ENCODE measurements around the gene CPA5.
"Not testable (repeated sequence)": the region's sequence is repeated elsewhere in the genome, so short reads cannot be mapped to it uniquely, and the experiment has no call there.

Gene CPA5

DNA sequence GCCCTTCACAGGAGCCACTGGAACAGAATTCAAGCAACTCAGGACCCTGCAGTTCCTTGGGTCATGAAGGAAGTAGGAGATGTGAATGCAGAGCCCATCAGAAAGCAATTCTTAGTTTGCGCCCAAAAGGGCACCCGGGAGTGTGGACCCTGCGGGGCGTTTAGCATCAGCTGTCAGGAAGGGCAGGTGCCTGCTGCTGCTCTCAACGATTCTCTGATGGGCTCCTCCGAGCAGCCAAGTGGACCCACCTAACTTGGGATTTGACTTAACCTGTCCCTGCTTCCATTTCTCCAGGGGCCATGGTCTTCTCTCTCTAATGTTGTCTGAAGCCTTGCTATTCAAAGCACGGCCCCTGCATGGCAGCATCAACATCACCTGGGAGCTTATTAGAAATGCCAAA is 17.1 kb downstream of the CPA5 start:
- no peak for DNase-seq

DNA sequence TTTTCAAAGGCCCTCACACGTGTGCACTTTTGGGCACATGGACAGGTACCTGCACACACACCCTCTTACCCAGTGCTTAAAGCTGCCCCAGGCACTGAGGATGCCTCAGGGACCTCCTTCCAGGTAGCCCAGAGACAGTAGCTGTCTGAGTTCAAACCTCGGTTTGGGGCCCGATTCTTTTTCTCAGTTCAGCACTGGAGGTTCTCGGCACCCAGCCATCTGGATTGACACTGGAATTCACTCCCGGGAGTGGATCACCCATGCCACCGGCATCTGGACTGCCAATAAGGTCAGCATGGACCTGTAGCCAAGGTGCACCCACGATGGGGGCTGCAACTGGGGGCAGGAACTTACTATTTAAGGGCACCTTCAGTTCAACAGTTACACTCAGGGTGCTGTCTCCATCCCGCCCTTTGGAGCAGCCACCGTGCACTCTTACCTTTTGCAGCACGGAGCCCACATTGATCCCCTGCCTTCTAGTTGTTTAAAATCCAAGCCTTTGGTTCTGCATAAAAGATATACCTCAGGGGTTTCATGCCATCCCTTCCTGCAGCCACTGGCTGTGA is 17.7 kb downstream of the CPA5 start:
- no peak for DNase-seq

DNA sequence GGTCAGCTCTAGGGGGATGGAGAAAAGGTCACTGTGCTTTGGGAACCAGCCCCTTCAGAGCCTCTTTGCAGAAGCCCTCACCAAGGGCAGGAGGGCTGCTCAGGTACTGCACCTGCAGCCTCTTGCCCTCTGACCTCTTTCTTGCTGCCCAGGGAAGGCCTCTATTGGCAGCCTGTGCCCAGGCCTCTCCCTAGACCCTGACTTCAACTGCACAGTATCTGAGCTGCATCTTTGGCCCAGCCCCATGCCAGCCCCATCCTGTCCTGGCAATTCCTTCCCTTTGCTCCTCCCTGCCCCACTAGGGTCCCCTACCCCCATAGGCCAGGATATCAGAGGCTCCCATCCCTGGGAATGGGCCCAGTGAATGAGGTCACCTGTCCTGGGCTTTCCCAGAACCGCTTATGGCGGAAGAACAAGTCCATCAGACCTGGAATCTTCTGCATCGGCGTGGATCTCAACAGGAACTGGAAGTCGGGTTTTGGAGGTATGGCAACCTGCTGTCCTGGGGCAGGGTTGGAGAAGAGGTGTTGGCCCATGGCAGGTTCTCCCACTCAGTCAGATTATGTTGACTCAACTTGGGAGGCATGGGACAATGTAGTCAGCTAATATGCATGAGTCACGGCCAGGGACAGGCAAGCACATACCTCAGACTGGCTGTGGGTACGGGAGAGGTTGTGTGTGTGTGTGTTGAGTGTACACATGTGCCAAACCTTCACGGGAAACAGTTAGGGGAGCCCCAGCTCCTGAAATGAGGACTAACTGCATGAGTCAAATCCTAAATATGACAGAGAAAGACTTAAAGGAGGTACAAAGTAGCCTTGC is 18.6 kb downstream of the CPA5 start:
- no peak for DNase-seq

DNA sequence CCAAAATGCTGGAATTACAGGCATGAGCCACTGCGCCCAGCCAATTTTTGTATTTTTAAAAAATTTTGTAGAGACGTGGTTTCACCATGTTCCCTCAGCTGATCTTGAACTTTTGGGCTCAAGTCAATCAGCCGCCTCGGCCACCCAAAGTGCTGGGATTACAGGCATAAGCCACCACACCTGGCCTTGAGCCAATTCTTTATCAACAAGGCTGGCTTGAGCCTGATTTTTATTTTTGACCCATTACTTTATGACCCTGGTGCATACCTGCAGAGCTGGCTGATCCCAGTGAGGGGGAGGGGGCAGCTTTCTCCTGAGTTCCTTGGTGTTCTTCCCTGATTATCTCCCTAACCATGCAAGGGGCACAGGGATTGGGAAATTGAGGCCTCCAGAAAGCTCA is 19.8 kb downstream of the CPA5 start:
- DNase-seq, result no peak

DNA sequence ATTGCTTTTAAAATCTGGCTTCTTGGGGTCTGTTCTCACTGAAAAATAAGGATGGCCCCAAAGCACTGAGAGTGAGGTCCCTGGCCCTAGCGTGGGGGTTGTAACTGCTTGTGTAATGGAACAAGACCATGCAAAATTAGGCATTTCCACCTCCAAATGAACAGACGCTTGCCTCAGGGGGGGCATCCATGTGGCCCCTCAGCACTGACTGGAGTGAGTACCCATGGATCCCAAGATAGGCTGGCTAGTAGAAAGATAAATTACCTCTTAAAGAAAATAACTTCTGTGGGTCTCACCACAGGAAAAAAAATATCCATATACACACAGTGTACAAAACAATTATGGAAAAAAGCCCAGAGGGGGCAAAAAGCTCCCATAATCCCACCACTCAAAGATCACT is 20.5 kb downstream of the CPA5 start:
- no peak for DNase-seq

DNA sequence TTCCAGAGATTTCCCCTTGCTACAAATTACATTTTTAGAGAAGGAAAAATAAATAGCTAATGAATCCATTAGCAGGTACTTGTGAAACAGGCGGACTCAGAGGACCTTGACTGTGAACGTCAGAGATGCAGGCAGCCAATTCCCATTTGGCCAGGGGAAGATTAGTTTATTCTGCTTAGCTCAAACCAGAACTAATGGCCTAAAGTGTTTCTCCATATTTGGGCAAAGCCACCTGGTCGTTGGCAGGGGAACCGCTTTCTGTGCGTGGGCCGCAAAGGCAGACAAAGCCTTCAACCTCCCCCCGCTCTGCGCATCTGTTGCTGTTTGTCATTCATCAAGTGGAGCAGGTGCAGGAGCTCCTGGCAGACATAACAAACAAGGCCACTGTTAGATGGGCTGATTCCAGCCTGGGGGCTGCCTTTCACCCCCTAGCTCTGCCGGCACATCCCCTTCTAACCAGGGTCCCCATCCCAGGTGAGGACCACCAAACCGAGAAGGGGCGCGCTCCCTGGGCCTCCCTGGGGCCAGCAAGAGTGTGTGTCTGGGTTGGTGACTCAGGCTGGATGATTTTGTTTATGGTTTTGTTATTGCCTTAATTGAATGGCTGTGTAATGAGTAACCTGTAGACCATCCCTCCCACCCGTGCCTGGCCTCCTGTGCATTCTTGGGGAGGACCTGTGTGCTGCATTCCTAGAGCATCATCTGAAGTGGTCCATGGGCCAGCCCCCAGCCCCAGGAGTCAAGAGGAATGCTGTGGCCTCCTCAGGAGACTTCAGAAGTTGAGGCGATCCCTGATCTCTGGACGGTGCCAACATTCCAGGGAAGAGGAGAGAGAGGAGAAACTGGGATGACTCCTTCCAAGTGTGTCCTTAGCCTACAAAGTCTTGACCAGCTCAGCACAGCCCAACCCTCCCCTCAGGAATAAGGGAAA is 21.2 kb downstream of the CPA5 start:
- no peak for DNase-seq

DNA sequence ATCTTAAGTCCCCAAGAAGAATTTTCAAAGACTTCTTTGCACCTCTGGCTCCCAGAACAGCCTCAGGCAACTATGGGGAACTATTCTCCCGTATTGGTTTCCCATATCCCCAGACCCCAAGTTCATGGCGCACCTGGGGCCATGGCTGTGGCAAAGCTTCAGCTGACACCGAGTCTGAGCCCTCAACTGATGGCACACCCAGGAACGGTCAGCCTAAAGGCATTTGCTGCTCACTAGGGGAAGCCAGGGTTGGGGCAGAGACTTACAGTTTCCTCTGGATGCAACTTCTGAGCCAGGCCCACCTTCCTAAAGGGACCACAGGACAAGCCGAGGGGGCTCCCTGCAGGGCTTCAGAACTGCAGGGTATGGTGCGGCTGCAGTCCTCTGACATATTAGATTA is 21.9 kb downstream of the CPA5 start:
- no peak for DNase-seq

DNA sequence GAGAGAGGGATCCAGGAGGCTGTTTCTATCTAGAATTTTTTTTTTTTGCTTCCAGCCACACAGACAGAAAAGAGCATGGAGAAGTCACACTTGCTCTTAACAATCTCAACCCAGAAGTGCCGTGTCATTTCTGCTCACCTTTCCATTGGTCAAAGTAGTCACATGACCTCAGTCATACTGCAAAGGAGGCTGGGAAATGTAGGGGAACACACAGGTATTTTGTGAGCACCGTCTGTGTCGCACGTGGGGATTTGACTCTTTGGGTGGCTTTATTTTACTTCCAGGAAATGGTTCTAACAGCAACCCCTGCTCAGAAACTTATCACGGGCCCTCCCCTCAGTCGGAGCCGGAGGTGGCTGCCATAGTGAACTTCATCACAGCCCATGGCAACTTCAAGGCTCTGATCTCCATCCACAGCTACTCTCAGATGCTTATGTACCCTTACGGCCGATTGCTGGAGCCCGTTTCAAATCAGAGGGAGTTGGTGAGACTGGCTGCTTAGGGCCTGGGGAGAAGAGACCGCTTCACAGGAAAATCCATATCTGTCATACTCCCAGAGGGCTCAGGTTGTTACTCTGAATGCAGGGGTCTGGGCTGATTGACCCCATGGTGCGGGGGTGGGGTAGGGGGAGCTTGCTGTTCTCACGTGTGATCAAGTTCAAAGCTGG is 22.6 kb downstream of the CPA5 start:
- peak; percentile 35 for DNase-seq

DNA sequence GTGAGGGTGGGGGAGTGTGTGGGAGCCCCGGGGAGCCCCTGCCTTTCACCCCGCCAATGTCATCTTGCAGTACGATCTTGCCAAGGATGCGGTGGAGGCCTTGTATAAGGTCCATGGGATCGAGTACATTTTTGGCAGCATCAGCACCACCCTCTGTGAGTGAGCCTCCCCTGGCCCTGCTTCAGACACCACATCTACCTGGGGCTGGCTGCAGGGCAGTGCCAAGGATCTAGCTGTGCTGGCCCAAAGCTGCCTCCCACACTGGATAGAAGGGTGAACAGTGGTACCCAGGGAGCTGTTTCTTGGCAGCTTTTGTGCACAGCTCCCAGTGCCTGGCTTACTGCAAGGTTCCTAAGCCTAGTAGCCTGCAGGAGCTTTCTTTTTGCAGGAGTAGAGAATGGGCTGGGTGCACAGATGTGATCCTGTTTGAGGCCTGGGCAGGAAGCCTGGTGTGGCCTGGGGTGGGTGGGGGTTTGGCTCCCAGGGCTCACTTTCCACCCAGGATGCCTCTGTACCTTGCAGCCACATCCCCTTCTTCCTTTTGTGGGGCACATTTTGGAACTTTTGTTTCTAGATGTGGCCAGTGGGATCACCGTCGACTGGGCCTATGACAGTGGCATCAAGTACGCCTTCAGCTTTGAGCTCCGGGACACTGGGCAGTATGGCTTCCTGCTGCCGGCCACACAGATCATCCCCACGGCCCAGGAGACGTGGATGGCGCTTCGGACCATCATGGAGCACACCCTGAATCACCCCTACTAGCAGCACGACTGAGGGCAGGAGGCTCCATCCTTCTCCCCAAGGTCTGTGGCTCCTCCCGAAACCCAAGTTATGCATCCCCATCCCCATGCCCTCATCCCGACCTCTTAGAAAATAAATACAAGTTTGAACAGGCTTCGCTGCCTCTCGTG is 23.5 kb downstream of the CPA5 start:
- DNase-seq, result no peak

DNA sequence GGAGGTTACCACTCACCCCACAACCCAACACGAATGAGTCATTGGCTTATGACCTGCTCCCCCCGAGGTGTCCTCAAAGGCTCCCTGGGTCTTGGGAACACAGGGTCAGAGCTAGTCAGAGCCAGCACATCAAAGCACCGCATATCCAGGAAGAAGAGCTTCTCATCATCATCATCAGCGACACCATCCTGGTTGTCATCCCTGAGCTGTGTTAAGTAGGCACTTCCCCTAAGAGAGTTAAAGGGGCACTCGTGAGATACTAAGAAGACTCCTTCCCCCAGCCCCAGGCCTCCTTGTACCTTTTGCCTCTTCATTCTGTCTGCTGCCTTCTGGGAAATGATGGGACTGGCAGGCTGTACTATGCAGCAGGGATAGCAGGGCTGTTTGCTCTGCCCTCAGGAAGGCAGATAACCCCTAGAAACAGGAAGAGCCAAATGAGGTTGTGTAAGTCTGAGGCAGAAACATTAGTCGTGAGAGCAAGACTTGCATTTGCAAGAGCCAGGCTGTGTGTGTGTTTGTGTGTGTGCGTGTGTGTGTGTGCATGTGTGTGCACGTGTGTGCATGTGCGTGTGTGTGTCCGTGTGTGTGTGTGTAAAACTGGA is 24.6 kb downstream of the CPA5 start:
- no peak for DNase-seq

DNA sequence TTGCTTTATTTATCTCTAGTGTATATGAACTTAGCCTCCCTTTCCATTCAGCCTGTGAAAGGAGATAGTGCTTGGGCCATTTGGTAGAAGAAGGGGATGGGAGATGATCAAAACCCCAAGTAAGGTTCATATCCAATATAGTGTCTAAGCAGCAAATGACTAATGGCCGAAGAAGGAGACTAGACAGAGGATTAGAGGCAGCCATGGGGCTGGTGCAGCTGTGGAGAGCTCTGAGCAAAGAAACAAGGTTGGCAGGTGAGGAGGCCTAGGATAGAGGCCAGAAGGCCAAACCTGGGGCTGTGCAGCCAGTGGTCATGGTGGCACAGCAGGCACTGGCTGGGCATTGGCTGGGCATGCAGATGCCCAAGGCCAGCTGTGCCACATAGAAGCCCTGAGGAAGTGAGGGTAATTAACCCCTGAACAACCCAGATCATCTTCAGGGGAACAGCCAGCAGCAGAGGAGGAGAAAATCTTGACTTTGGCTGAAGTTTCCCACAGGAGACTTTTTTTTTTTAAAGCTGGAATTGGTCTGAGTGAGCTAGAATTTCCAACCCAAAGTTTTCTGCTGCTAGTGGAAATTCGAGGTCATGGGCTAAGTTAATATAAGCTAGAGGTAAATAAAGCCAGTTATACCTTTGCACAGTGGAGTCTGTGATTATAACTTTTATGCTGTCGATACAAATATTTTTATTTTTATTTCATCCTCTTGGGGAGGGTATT is 25.4 kb downstream of the CPA5 start:
- no peak for DNase-seq

DNA sequence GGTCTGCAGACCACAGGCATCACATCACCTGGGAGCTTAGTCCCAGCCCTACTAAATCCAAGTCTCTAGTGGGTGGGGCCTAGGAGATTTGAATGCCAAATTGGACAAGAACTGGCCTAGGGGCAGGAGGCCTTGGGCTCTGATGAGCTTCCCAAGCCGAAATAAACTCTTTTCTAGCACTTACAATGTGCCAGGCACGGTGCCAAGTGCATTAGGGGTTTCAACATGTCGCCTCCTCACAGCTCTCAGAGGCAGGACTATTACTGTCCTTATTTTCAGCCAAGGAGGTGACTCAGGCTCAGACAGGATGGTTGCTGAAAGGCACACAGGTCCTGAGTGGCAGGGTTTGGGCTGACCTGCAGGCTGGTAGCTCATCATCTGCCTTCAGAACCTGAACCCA is 26.4 kb downstream of the CPA5 start:
- DNase-seq, result no peak

DNA sequence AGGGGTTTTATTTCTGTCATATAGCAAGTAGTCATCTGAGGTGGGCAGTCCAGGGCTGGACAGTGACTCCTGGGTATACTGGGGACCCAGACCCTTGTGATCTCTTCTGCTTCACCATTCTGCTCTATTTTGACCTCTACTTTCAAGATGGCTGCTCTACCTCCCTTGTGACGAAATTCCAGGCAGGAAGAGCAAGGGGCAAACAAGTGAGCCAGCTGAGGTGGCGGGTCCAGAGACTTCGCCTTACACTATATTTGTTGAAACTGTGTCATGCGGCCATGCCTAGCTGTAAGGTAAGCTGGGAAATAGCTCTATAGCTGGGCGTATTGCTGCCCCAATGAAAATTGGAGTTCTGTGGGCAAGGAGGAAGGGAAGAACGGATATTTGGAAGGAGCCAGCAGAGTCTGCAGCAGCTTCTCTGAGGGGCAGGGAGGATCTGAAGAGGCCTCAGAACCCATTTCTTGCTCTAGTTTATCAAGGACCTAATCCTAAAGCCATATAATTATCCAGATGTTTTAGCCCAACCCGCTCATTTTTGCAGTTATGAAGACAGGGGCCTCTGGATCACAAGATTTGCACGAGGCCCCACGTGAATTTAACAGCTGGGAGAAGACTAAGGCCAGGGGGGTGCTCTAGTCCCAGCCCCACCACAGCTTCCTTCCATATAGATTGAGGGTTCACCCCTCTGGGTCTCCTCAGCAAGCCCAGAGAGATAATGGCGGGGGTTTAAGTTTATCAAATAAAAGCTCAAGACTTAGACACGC is 28.0 kb downstream of the CPA5 start:
- DNase-seq, result no peak

DNA sequence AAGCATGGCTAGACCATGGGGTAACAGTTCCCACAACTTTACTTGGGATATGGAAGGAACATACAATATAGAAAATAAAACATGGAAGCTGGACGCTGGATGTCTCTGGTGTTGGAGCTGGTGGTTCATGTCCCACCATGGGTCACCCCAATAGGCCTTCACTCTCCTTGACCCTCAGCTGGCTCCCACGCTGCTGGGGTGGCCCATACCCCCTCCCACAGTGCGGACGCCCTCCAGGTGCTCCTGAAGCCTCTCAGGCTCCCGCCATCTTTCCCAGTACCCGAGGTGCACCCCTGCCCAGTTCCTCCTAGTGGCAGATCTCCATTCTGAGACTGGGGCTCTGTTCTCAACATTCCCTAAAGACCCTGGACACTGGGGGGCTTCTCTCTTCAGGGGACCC is 29.9 kb downstream of the CPA5 start:
- no peak for DNase-seq

DNA sequence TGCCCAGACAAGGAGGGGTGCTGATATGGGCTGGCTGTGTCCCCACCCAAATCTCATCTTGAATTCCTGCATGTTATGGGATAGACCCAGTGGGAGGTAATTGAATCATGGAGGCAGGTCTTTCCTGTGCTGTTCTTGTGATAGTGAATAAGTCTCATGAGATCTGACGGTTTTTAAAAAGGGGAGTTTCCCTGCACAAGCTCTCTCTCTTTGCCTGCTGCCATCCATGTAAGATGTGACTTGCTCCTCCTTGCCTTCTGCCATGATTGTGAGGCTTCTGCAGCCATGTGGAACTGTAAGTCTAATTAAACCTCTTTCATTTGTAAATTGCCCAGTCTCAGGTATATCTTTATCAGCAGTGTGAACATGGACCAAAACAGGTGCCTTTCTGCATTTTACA is 31.8 kb downstream of the CPA5 start:
- not testable (repeated sequence) for DNase-seq

DNA sequence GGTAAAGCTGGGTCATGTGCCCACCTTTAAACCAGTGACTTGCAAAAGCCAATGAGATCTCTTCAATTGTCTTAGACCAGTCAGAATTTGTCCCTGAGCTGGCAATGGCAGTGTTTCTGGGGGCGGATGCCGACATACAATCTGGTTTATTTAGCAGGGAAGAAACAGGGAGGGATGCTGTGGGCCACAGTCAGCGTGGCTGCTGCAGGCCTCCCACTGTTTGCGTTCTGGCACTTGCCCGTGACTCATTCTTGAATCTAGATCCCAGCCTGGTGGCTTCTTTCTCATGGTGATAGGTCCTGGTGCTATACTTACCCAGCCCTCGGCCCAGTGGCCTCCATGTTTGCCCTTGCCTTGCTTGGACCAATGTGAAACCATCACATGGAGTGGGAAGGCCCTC is 32.6 kb downstream of the CPA5 start:
- DNase-seq, result no peak

DNA sequence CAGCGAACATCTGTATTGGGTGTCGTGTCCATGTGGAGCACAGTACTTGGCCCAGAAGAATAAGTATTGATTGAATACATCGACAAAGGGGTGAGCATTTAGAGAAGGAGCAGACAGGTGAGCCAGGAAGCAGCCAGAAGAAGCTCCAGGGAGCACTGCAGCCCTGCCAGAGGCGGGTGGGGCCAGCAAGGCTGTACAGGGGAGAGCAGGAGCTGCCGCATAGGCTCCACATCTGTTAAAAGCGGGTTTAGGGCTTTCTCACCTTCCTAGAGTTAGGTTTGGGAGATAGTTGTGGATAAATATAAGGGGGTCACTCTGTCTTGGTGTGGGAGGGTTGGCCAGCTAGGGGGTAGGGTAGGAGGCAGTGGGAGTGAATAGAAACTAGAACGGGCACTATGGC is 34.4 kb downstream of the CPA5 start:
- no peak for DNase-seq

DNA sequence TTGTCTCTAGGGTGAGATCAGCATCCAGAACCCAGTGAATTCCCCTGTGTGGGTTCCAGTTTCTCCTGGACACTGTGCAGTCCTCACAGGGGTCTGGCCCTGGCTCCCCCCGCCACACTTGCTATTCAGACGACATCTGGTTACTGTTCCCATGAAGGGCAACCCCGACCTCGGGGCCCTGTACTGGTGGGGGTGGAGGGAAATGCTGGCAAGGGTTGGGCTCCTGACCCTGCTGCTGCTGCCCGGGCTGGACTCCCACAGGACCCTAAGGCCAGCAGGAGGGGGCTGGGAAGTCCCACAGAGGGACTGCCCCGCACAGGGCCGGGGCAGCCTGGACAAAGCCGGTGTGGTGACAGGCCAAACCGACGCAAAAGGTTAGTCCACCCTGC is 34.9 kb downstream of the CPA5 start:
- DNase-seq, result no peak

DNA sequence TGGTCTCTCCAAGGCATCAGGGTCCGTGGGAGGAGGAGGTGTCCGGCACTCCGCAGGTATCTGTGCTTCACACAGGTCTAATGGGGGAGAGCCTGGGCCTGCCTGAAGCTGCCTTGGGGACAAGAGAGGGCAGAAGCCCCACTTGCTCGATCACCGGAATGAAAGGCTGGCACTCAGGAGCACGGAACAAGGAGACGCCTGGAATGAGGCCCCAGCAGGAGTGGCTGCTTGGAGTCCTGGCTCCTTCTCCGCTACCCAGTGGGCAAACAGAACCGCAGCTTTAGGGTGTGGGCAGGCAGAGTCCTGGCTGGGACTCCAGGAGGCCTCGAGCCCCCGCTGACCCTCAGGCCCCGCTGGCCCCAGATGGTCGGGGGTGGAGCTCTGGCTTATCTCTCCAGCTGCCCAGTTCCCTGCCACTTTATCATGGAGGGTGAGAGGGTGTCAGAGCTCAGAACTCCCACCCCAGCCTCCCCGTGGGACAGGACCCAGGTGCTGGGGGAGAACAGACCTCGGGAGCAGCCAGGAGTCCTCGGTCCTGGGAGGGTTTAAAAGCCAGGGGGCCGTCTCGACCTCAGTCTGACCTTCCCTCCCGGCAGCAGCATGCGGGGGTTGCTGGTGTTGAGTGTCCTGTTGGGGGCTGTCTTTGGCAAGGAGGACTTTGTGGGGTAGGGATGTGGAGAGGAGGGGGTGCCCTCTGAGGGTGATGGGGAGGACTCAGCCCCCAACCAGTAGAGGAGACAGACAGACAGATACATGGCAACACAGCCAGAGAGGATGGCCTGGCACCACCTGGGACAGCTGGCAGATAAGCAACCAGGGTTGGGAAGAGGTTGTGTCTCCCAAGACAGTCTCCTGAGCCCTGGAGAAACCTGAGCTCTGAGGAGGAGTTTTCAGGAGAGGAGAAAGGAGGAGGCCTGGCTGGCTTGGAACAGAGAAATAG is 35.6 kb downstream of the CPA5 start, which contains the start of gene CPA1:
Gene CPA1, plus strand, starts transcription at position 574 of the 940 bp plus-strand sequence. Its CDS starts 27 bp downstream, at position 601.
- DNase-seq, result no peak

All from CD4-positive, alpha-beta T cell treated with Interleukin-15 for 1 hour (primary cell).